ENCODE results near the gene ANAPC2. TPM values are rescaled to one million over a fixed set of nuclear protein-coding genes. Genes with fewer than 3 reads are reported as not detected.

The ANAPC2 gene
- total RNA-seq, 2 donors from 2014 or later = 56.9 to 63.5 TPM

DNA sequence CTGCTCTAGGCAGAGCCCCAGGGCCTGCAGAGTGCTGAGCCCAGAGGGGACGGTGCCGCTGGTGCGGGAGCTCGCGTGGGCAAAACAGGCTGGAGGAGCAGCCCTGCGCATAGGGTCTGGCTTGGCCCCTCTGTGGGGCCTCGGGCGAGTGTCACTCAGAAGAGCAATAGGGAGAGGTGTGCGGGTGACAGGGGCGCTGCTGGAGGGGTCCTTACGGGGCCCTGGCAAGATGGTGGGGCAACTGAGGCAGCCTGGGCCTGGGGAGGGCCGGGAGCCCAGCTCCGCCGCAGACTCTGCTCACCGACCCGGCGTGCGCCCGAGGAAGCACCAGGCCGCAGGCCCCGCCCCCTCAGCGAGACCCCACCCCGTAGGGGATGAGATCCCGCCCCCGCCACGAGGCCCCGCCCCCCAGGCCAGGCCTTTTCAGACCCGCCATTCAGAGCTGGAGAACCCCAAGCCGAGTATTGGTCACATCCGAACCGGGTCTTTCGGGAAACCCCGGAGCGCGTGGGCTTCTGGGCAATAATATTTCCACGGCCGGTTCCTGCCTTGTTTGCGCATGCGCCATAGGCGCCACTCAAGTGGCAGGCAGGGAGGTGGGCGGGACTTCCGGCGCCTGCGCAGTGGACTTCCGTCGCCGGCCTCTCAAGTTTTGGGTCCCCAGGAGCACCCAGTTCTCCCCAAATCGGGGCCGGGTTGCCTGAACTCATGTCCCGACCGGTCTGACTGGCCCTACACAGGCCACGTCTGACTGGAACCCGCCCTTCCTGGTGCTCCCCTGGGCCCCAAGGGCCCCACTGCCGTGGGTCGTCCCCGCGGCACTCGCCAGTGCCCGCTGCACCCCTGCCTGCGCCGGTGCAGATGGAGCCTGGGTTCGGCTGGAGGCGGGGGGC lies 35.0 kb upstream of the ANAPC2 start:
- Mint-ChIP-seq H3K36me3 (ENCODE audit: insufficient read depth in 2 of 2) (no peaks in the 10 kb centered on the region), H3K27ac (peak overlapping the region; percentile 70), H3K4me1 (ENCODE audit: low read depth) (peaks cover 10% of the 10 kb centered on the region)

DNA sequence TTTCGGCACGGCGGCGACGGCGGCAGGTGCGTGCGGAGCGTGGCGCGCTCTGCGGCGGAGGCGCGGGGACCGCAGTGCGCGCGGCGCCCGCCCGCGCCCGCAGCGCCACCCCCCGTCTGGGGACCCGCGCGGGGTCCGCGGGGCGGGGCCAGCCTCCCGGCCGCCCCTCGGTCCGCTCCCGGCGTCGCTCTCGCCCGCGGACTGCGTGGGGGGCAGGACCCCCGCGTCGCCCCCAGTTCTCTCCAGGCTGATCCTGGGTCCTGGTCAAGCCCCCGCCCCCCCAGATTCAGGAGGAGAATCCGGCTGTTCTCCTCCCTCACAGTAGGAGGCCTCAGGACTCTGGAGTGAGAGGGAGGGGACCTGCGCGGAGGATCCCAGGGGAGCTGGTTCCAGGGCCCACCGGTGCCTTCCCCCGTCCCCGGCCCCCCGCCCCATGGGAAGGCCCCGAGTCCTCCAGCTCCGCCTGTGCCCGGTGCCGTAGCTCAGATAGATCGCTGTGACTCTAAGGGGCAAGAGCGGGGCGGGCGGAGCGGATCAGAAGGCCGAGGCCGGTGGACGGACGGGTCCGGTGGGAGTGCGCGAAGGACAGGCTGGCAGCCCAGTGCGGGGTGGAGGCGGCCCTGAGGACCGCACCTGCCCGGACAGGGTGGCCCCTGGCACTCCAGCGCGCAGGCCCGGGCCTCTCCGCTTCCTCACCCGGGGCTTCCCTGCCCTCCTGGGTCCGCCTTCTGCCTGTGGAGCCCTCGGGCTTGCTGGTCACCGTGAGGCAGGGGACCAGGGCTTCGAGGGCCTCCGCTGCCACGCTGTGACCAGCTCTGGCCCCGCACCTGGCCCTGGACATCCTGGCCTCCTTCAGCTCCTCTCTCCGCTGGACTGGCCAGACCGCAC lies 34.1 kb upstream of the ANAPC2 start, which contains the start of gene RNF208:
Gene RNF208, minus strand, starts transcription at position 51 of the 888 bp plus-strand sequence. CDS start 1,028 bp downstream, outside the sequence.
- Mint-ChIP-seq H3K9me3 (no peaks in the 10 kb centered on the region), H3K27me3 (ENCODE audit: low read depth) (peaks cover 2% of the 10 kb centered on the region), H3K27ac (peak within 1 kb of the TSS; percentile 70), H3K4me1 (ENCODE audit: low read depth) (peaks cover 6% of the 10 kb centered on the region), H3K4me3 (peak within 1 kb of the TSS; percentile 88 to 89), H3K36me3 (ENCODE audit: insufficient read depth in 2 of 2) (no peaks in the 10 kb centered on the region)
- ATAC-seq (replicated peaks in 1 of 2) (no peak), DNase-seq (peak in 1 of 2 donors; percentile 32)

More for the DNA sequence above, 35.0 kb upstream of the ANAPC2 start:
- no peaks in the 10 kb centered on the region for H3K9me3 Mint-ChIP-seq
- H3K4me3 Mint-ChIP-seq = peak overlapping the region; percentile 88 to 89
- H3K27me3 Mint-ChIP-seq (ENCODE audit: low read depth) = peaks cover 6% of the 10 kb centered on the region
- DNase-seq = peak; percentile 98 to 99
- ATAC-seq (replicated peaks in 1 of 2) = peak; percentile 86 to 88

DNA sequence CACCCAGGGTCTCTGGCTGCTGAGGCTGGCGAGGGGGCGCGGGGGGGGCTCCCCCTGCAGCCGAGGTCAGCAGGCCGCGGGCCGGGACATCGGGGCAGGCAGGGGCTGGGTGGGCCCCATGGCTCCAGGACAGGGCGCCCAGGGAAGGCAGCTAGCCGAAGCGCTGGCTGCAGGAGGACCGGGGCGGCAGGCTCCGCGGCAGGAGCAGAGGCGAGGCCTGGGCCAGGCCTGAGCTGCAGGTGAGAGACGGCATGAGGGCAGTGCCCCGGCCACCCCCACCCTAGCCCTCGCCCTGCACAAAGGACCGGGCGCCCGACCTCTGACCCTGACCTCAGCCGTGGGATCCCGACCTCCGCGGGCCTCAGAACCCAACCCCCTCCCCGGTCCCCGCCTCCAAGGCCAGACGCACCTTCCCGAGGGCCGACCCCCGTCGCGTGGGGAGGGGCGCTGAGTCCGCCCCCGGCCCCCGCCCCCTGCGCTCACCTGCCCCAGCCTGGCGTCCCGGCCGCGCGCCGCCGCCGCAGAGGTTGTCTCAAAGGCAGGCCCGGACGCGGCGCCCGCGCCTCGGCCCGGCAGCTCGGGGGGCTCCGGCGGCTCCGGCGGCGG lies 33.2 kb upstream of the ANAPC2 start:
- H3K27ac Mint-ChIP-seq = no peak overlapping the region
- no peaks in the 10 kb centered on the region for H3K27me3 Mint-ChIP-seq (ENCODE audit: low read depth)
- H3K4me1 Mint-ChIP-seq (ENCODE audit: low read depth) = peaks cover 5% of the 10 kb centered on the region
- peak in 1 of 2 donors; percentile 29 for DNase-seq
- H3K4me3 Mint-ChIP-seq = peak overlapping the region in 1 of 2 donors; percentile 22
- no peaks in the 10 kb centered on the region for H3K9me3 Mint-ChIP-seq
- no peak for ATAC-seq (replicated peaks in 1 of 2)
- H3K36me3 Mint-ChIP-seq (ENCODE audit: insufficient read depth in 2 of 2) = no peaks in the 10 kb centered on the region

DNA sequence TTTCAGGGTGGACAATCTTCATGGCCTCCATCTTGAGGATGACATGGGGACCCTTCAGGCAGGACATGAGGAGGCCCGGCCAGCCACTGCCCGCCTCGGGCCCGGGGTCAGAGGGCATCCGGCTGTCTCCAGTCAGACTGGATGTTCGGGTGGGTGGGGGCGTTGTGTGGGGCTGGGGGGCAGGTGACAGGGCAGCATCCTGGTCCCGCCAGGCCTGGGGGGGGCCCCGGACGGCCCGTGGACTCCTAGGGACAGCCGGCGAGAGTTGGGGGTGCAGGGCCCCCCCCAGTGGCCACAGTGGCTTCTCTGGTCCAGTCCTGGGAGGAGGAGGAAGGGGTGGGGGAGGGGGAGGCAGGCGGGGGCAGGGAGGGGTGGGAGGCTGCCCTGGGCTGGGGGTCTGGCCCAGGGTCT lies 32.7 kb upstream of the ANAPC2 start:
- peaks cover 5% of the 10 kb centered on the region for H3K4me1 Mint-ChIP-seq (ENCODE audit: low read depth)

DNA sequence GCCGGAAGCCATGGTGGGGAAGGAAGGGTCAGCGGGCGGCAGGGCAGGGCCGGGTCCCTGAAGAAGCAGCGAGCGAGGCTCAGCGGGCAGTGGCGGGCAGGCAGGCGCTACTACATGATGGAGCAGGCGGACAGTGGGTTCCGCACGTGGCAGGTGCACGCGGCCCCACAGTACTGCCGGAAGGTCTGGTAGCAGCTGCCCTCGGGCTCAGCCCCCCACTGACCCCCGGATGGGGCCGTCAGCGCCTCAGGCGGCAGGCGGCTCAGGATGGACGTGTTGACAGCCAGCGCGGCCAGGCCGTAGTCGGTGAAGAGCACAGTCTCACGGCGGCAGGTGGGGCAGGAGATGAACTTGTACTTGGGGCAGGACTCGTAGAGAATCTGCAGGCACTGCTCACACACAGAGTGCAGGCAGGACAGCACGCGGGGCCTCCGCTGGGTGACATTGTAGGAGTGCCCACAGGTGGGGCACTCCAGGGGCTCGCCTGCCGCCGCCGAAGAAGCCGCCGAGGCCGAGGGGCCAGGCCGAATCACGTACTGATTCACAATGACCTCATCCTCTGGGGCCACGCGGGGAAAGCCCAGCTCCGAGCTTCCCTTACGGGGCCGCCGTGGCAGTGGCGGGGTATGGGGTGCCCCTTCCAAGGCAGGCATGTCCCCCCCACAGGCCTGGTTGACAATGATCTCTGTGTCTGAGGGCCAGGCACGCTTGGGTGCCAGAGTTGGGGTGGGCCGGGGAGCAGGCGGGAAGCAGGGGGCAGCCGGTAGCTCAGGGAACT lies 32.1 kb upstream of the ANAPC2 start:
- H3K27ac Mint-ChIP-seq = no peak overlapping the region
- no peak for ATAC-seq (replicated peaks in 1 of 2)
- H3K4me3 Mint-ChIP-seq = peak overlapping the region; percentile 33 to 54
- H3K9me3 Mint-ChIP-seq = no peaks in the 10 kb centered on the region
- H3K4me1 Mint-ChIP-seq (ENCODE audit: low read depth) = peaks cover 5% of the 10 kb centered on the region
- H3K27me3 Mint-ChIP-seq (ENCODE audit: low read depth) = no peaks in the 10 kb centered on the region
- no peak for DNase-seq
- H3K36me3 Mint-ChIP-seq (ENCODE audit: insufficient read depth in 2 of 2) = peaks cover 0 to under 1% of the 10 kb centered on the region in 2 donors

More for the DNA sequence above, 32.7 kb upstream of the ANAPC2 start:
- ATAC-seq (replicated peaks in 1 of 2) = no peak
- H3K27ac Mint-ChIP-seq = no peak overlapping the region
- H3K27me3 Mint-ChIP-seq (ENCODE audit: low read depth) = no peaks in the 10 kb centered on the region
- H3K4me3 Mint-ChIP-seq = peak overlapping the region; percentile 33 to 54
- H3K9me3 Mint-ChIP-seq = no peaks in the 10 kb centered on the region
- no peaks in the 10 kb centered on the region for H3K36me3 Mint-ChIP-seq (ENCODE audit: insufficient read depth in 2 of 2)
- no peak for DNase-seq

DNA sequence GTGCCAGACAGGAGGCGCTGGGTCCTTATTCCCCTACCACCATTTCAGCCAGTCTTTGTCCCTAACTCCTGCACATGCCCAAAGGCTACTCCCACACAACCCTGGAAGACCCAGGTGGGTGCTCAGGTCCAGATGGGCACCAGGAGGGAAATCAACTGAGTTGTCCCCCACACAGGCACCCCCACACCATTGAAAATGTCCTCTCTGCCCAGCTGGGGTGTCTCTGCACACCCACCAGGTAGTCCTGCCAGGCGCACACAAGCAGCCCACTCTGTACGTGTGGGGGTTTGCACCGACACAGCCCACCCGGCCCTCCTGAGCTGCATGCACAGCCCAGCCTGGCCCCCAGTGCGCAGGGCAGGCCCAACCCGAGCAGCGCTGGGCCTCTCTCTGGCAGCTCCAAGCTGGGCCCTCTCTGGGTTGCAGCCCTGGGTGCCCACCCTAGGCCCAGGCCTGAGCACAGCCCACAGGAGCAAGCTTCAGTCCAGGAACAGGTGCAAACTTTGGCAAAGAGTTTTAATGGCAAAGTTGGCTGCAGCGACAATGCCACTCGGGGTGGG lies 31.5 kb upstream of the ANAPC2 start:
- Mint-ChIP-seq H3K4me1 (ENCODE audit: low read depth) (peaks cover 5% of the 10 kb centered on the region), H3K36me3 (ENCODE audit: insufficient read depth in 2 of 2) (peaks cover 0 to 2% of the 10 kb centered on the region in 2 donors), H3K27ac (no peak overlapping the region), H3K27me3 (ENCODE audit: low read depth) (no peaks in the 10 kb centered on the region), H3K4me3 (peak overlapping the region in 1 of 2 donors; percentile 52), H3K9me3 (no peaks in the 10 kb centered on the region)
- no peak for ATAC-seq (replicated peaks in 1 of 2)
- no peak for DNase-seq

DNA sequence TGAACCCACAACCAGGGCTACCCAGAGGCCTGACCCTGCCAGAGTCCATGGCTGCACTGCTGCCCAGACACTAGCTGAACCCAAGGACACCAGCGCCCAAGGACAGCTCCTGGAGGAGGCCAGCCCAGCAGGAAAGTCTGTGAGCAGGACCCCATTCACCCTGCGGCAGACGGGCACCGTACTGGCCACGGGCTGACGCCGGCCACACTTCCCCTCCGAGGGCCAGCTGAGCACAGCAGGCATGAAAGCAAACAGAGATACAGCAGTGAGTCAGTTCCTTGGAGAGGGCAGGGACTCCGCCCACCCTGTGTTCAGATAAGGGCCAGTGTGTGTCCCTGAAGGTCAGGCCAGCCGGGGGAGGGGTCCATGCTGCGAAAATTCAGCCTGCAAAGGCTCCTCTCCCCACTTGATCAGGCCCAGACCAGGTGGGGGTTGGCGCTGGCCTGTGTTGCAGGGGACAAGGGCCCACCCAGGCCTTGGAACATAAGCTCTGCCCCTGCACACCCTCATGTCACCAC lies 30.5 kb upstream of the ANAPC2 start:
- no peak overlapping the region for H3K4me3 Mint-ChIP-seq
- ATAC-seq (replicated peaks in 1 of 2) (no peak), DNase-seq (no peak)
- H3K27me3 Mint-ChIP-seq (ENCODE audit: low read depth) = no peaks in the 10 kb centered on the region
- H3K4me1 Mint-ChIP-seq (ENCODE audit: low read depth) = peaks cover 5% of the 10 kb centered on the region
- H3K27ac Mint-ChIP-seq = no peak overlapping the region
- H3K9me3 Mint-ChIP-seq = no peaks in the 10 kb centered on the region
- peaks cover 0 to 2% of the 10 kb centered on the region in 2 donors for H3K36me3 Mint-ChIP-seq (ENCODE audit: insufficient read depth in 2 of 2)

DNA sequence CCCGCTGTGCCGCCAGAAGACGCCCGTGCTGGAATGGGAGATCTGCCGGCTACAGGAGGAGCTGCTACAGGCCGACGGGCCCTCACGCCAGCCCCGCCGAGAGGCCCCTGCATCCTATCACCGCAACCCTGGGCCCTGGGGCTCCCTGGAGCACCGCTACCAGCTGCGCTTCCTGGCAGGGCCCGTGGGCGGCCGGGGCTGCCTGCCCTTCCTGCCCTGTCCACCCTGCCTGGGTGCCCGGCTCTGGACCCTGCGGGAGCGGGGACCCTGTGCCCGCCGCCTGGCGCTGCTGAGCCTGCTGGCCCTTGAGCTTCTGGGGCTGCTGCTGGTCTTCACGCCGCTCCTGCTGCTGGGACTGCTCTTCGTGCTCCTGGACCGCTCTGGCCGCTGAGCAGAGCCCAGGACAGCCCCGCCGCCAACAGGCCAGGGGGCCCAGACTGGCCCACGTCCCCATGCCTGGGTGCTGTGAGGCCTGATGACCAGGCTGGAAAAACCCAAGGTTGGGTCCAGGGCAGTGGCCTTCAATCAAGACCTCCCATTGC lies 29.9 kb upstream of the ANAPC2 start:
- H3K4me3 Mint-ChIP-seq = no peak overlapping the region
- H3K4me1 Mint-ChIP-seq (ENCODE audit: low read depth) = peaks cover 5% of the 10 kb centered on the region
- H3K36me3 Mint-ChIP-seq (ENCODE audit: insufficient read depth in 2 of 2) = peaks cover 0 to 2% of the 10 kb centered on the region in 2 donors
- H3K9me3 Mint-ChIP-seq = no peaks in the 10 kb centered on the region
- ATAC-seq (replicated peaks in 1 of 2) (no peak), DNase-seq (no peak)
- H3K27ac Mint-ChIP-seq = no peak overlapping the region
- H3K27me3 Mint-ChIP-seq (ENCODE audit: low read depth) = no peaks in the 10 kb centered on the region

DNA sequence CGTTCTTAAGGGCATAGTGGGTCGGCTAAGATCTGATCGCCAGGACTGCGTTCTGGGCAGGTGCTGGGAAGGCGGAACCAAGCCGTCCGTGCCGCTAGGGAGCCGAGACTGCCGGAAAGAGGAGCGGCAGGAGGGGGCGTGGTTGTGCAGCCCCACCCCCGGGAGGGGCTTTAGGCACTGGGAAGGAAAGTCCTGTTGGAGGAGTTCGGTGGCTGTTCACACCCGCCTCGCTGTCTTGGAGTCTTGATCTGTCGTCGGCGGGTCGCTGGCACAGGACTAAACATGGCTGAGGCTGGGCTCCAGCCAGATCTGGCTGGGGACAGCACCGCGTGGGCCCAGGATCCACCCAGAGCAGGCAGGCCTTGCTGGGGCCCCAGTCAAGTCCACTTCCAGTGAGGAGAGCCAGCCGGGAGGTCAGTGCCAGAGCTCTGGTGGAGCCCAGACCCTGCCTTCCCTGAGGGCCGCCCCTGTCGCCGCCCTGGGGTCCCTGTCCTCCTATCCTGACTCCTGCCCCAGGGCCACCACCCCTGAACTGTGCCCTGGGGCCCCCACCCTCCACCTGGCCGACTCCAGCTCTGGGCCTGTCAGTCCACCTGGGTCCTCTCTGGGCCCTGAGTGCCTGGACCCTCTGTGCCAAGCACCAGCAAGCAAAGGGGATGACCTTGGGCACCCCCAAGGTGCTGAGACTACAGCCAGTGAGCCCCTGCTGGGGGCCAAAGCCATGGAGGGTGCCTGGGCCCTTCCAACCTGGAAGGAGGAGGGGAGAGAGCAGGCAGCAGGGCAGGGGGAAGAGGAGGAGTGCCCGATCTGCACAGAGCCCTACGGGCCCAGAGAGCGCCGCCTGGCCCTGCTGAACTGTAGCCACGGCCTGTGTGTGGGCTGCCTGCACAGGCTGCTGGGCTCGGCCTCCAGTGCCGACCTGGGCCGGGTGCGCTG lies 29.2 kb upstream of the ANAPC2 start:
- Mint-ChIP-seq H3K36me3 (ENCODE audit: insufficient read depth in 2 of 2) (peaks cover 0 to 2% of the 10 kb centered on the region in 2 donors), H3K4me3 (no peak overlapping the region), H3K27ac (no peak overlapping the region), H3K9me3 (no peaks in the 10 kb centered on the region), H3K27me3 (ENCODE audit: low read depth) (no peaks in the 10 kb centered on the region), H3K4me1 (ENCODE audit: low read depth) (no peaks in the 10 kb centered on the region)
- ATAC-seq (replicated peaks in 1 of 2) (no peak), DNase-seq (no peak)

DNA sequence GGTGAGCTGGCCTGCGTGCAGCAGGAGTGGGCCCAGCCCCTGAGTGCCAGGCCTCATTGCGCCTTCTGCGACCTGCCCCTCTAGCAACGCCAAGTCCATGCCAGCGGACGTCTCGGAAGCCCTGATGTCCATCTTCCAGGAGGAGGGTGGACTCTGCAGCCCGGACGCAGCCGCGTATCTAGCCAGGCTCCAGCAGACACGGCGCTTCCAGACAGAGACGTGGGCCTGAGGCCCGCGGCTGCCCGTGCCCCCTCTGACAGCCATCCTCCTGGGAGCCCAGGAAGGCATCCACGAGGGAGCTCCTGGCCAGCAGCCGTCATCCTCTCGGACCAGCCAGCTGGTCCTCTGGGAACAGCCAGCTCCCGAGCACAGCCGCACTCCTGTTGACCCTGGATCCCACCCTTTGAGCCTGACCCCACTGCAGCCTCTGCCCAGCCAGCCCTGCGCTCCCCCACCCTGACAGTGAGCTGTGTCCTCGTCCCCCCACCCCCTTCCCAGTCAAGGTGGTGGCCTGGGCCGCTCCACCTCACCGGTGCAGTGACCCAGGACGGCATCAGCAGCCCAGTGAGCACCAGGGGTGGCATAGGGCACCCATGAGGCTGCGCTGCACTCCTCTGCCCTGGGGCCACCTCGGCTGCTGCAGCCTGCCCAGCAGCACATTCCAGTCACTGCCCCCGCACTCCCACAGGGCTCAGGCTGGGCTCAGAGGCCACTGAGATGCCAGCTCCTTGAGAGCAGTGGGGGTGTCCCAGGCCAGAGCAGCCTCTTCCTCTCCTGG lies 28.0 kb upstream of the ANAPC2 start:
- DNase-seq (no peak), ATAC-seq (replicated peaks in 1 of 2) (no peak)
- Mint-ChIP-seq H3K4me1 (ENCODE audit: low read depth) (no peaks in the 10 kb centered on the region), H3K36me3 (ENCODE audit: insufficient read depth in 2 of 2) (peaks cover 0 to 2% of the 10 kb centered on the region in 2 donors), H3K27ac (no peak overlapping the region), H3K9me3 (no peaks in the 10 kb centered on the region), H3K4me3 (no peak overlapping the region), H3K27me3 (ENCODE audit: low read depth) (no peaks in the 10 kb centered on the region)

Data from activated T-cell treated with anti-CD3 and anti-CD28 coated beads, Interleukin-2, amount 50 U/mL, for 72 hours (primary cell).